Measurements from ENCODE around the gene IRF1.

Gene IRF1

DNA sequence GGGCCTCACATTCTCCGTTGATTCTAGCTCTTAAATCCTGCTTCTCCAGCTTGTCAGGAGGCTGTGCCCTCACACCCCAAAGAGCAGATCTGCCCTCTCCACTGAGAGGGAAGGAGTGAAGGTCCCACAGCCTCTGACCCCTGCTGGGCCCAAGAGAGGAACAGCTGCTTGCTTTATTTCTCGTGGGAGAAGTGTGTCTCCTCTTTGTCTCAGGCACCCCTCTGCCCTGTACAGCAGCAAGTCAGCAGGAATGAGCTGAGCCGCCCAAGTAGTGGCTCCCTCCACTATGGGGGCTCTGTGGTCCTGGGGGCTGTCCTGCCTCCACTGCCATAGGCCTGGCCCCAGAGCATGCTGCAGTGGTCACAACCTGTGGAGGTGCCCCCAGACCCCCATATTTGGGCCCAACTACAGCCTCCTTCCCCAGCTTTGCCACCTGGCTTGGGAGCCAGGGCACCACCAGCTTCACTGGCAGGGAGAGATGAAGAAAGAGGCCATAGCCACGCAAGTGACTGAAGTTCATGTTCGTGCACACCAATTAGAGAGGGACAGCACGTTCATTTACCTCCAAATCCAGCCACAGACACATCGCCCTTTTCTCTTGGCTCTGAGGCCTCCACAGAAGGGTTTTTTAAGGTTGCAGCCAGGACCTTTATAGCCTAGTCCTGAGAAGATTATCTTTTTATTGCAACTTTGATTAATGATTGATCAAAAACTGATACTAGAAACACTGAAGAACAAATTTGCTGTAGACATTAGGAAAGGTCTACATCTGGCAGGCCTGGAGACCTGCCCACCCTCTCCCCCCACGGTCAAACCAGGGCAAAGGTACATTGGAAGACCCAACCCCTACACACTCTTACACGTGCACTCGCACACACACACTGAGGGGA, 27.5 kb downstream of the IRF1 start:
- DNase-seq, result no peak

DNA sequence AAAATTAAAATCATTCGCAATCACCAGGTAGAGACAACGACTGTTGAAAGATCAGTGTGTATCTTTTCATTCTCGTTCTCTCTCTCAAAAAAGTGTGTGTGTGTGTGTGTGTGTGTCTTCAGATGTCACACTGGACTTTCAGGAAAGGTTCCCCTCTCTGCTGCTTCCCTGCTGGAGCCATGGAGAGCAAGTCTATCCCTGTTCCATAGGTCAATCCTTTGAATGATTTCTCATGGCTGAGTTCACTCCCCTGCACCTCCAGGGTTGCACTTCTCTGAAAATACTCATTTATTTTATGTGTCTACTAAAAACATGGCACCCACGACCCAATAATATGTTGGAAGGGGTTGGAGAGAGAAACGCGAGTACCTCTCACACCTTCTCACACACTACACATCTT, 28.2 kb downstream of the IRF1 start:
- no peak for DNase-seq

DNA sequence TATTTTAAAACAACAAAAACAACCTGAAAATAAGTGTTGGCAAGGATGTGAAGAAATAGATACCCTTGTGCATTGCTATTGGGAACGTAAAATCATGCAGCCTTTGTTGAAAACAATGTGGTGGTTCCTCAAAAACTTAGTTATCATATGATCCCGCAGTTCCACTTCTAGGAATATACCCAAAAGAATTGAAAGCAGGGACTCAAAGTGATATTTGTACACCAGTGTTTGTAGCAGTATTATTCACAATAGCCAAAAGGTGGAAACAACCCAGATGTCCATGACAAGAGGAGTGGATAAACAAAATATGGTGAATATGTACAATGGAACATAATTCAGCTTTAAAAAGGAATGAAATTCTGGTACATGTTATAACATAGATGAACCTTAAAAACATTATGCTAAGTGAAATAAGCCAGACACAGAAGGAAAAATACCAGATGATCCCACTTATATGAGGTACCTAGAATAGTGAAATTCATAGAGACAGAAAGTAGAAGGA, 29.0 kb downstream of the IRF1 start:
- DNase-seq, result no peak

DNA sequence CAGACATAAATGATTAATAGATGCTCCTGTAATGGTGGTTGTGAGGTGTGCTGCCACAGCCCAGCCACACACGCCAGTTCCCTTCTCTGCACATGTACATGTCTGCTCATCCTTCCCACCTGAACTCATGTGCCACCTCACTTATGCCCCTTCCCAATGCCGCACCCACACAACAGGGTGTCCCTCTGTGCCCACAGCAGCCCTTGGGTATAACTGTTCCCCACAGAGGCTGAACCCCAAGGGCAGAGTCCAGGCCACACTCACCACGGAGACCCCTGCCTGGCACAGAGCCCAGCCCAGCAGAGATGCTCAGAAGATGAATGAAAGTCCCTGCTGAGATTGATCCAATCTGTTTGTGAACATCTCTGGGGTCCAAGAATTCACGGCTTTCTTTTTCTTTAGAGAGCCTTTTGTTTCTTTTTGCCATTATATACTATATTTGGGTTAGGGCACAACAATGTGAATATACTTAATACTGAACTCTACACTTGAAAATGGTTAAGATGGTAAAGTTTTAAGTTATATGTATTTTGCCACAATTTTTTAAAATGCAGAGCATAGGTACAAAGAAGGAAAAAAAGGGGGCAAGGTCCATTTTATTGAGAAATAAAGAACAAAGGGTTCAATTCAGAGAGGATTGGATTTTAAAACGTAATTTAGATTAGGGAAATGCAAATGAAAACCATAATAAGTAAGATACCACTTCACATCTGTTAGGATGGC, 29.6 kb downstream of the IRF1 start:
- no peak for DNase-seq

DNA sequence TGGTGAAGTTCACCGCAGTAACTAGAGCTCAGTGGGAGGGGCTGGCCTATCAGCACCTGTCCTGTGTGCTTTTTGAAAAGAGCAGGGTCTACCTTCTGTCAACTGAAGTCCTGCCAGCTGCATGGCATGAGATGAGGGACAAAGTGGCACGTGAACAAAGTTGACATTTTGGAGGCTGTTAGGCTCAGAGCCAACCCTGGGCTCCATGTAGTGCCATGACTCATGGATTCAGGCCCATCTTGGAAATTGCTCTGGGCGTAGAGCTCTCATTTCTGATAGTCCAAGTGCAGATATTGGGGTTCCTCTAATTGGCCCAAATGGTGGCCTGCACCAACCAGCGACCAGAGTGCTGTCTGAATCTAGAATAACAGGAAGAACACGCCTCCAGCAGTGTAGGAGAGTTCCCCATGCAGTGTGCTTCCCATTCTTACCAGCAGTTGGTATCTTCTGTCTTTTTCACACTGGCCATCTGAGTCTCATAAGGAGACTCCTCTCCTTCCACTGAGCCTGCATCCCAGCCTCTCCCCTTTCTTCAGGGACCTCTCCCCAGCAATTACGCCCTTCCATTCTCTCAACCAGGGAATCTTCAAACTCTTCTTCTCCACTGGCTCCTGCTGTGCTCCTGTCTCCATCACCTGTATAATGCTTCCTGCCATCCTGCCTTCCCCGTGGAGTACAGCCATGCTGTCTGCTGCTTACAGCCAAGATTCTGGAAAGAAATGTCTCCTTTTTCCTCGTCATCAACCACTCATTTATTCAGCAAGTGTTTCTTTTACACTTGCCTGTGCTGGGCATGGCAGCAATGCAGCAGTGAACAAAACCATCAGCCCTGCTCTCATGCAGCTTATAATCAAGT, 30.4 kb downstream of the IRF1 start:
- DNase-seq, result peak in 1 of 56 donors; percentile 24

DNA sequence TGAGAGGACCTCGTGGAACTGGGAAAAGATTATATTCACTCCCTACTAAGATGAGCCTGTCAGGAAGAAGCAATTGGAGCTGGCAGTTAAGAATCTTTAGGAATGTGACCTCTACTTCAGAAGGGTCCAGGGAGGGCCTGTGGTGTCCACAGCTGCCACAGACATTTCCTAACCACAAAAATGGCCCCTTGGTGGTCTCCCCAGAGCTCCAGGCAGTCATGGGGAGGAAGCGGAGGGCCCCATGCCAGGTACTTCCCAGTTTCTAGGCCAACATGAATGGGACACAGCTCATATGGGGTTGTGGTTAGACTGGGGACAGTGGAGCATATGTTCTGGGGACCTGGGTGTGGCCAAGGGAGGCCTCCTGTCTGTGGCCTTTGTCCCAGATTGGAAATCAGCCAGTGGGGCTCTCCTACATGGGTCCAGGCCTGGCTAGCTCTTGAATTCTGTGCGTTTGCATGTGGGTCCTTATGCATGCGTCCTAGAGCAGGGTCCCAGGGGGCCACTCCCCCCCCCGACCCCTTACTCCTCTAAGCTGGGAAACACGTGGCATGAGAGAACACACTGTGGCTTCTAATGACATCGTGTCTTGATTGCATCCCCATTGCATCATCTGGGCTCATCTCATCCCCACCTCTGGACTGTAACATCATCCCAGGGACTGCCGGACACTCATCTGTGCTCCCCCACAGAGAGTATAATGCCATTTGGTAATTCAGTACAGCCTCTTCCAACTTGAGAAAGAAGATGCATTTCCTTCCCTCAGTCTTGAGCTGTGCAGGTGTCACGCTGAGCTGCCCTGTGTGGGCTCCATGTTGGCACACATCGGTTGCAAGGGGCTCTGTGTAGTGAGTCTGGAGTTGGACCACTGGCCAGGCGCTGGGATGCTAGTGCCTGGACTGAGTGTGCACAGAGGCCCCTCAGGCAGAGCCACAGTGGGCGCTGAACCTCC, 31.3 kb downstream of the IRF1 start:
- DNase-seq, result no peak

DNA sequence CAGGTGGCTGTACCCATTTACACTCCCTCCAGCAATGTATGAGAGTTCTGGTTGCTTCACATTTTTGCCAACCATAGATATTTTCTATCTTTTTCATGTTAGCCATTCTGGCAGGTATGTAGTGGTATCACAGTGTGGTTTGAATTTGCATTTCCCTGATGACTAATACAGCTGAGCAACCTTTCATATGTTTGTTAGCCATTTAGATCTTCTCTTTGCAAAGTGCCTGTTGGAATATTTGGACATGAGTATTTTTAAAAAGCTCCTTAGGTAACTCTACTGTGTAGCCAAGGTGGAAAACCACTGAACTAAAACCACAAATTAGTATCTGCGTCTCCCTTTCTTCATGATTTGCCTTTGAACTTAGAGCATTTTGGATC, 31.9 kb downstream of the IRF1 start:
- DNase-seq, result no peak

DNA sequence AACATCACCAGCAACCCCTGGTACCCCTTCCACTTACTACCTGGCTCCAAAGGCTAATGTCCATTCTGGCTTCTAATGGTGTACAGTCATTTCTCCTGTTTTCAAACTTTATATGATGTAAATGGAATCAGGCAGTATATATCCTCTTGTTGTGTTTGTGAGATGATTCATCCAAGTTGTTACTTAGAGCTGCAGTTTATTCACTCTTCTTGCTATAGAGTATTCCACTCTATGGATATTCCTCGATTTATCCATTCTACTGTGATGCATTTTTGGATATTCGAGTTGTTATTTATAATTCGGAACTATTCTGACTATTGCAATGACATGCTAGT, 32.4 kb downstream of the IRF1 start:
- no peak for DNase-seq

DNA sequence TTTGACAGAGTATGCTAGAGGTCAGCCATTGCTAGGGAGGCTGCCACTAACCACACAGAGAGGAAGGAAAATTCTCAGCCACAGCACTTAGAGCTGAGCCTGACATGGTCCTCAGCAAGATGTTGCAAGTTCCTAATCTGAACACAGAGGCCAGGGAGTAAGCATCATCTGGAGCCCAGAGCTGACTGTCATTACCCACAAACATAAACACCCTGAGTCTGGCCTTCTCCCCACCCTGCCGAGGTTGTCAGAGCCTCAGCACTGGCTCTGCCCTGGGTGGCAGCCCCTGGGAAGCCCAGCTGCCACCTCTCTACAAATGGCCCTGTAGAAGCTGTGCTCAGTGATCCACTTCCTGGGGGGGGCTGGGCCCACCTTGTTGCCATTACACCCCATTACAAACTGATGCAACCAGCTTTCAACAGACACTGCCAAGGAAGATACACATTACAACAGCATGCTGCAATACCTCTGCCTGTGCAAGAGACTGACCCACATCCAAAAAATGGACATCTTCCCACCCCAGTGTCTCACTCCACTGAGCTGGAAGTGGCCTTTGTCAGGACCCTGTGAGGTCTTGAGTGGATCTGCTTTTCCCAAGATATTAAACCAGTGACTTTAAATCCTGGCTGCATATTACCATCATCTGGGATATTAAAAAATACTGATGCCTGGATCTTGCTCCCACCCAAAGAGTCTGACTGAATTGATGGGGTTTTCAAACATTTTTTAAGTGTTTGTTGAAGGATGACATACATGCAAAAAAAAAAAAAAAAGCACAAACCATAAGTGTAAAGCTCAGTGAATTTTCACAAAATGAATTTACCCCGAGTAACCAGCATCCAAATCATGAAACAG, 33.0 kb downstream of the IRF1 start:
- no peak for DNase-seq

DNA sequence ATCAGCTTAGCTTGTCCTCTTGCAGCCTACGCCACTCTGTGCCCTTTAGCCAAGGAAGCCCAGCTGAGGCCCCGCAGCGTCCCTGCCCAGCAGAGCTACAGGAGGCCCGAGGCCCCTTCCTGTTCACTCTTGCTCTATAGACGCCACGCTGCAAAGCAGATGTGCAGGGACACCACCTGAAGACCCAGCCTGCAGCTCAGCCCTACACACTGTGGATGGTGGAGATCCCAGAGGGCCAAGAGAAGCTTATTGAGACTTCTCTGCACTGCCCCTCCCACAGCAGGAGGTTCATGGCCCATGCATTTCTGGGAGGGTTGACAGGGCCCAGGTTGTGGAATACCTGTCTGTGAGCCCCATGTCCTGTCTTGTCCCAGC, 33.6 kb downstream of the IRF1 start:
- no peak for DNase-seq

DNA sequence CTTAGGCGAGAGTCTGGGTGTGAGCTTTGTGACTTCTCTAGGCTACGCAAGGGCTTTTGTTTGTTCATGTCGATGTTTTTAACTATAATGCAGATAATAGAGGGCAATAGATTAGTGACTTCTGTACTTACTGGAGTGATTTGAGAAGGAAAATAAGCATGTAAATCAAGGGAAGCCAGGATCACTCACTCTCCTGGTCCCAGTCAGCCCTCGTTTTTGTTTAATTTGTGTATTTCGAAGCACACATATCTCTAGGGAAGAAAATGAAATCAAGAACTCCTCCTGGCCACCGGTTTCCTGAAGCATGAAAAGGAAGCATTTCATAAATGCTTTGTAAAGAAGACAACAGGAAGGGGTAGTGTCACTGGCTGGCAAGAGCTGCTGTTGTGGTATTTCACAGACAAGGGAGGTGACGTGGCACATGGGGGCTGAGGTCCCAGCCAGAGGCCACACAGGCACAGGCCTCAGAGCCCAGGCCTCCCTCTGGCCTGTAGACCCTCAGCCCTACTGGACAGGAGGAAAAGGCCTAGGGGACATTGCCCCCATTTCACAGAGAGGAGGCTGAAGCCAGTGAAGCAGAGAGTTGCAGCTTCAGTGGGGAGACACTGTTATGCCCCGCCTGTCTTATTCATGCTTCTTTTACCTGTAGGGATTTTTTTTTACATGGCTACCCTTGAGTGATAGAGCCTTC, 34.1 kb downstream of the IRF1 start:
- DNase-seq, result no peak

DNA sequence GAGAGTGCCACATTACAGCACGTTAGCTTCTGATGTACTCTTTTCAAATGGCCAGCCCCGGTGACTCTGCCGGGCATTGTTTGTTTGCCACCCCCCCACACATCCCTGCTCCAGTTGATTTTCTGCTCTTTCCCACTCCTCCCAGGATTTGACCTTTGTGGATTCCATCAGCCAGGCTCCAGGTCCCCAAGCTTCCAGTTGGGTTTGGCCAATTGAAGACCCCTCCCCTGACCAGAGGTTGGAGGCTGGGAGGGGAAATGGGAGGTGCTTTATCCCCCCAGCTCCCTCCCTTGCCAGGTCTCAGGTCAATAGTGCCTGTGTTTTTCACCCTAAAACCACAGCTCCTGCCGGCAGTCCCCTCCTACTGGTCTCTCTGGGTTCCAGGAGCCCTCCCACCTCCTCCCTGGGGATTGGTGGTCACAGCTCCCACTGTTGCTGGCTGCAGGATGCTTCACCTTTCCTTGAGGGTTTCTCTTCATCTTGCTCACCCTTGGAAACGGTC, 34.9 kb downstream of the IRF1 start:
- no peak for DNase-seq

DNA sequence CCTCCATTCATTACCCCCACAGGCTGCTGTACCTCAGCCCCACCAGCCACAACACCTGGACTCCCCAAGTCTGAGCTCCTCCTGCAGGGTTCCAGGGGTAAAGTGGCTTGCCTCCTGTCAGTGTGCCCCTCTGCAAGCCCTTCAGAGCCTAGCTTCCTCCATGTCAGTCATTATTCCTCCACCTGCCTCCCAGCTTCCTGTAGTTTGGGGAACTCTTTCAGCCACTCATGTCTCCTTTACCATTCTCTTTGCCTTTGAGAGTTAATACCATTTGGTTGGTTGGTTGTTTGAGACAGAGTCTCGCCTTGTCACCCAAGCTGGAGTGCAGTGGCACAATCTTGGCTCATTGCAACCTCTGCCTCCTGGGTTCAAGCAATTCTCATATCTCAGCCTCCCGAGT, 36.2 kb downstream of the IRF1 start:
- no peak for DNase-seq

DNA sequence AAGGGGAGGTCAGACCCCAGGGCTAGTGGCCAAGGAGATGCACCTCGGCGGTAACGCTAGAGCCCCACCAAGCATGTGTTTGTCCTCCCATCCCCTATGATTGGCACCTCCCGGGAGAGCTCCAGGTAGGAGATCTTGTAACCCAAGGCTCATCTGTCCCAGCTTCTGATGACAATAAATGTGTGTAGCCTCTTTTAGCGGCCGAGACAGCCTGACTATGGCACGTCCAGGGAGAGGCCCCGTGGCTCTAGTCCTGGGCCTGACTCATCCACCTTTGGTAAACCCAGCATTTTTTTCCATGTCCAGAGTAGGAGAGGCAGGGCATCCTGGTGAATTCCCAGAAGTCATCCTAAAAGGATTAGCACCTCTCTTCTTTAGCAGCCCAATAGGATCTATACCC, 39.2 kb downstream of the IRF1 start:
- no peak for DNase-seq

DNA sequence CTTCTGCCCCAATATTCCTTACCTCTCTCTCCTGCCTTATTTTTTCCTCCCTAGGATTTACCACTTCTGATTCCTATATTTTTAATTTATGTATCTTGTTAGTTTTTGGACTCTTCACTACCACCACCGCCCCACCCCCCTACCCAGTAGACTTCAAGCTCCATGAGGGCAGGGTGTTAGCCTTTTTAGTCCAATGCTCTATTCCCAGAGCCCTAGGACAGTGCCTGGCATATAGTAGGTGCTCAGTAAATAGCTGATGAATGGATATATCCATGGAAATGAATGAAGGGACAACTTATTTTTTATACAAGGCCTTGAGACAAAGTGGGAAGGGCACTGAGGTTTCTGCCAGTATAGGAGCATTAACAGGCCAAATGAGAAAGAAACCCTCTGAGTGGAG, 41.5 kb downstream of the IRF1 start:
- DNase-seq, result no peak

DNA sequence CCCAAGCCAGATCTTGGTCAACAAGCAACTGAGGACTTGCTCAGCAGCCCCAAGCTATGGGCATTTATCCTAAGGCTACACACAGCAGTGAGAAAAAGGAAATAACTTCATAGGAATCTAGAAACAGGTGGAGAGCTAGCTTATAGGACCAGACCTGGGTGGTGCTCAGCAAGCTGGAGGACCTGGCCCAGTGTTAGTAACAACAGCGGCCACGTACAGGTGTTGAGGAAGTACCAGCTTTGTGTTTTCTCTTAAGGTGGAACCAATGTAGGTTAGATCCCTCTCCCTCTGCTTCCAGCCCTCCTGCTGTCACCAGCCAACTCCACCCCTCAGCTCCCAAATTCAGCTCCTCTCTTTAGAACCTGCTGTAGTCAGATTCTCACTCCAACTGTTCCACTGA, 43.4 kb downstream of the IRF1 start:
- DNase-seq, result no peak

DNA sequence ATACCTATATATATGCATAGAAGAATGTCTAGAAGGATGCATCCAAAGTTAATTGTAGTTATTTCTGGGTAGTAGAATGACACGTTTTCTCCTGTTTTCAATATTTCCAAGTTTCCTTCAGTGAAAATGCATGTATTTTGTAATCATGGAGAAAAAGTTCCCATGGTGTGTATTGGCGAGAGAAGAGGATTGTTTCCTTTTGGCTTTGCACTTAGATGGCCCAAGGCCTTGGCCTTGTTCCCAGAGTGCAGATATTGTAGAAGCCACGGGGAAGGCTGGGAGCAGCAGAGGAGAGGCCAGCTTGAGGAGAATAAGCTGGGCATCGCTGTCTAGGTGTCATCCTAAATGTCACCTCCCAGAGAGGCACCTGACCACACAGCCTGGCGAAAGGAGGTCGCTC, 44.0 kb downstream of the IRF1 start:
- DNase-seq, result peak in 17 of 56 donors; percentile 6 to 58 (median 25)

DNA sequence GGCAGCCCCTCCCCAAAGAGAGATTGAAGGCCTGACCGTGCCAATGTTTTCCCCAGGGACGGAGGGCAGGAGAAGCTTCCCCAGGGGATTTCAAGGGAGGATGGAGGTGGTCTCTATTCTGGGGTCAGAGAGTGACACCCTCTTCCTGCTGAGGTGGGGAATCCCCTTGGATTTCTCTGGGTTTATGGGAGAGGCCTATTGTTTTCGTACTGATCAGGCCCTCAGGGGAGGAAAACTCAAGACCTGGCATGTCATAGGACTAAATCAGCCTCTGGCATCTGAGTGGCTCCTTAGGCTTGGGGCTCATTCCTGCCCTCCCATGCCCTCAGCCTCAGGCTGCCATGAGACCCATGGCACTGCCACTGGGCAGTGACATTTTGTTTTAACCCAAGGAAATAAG, 44.6 kb downstream of the IRF1 start:
- no peak for DNase-seq

DNA sequence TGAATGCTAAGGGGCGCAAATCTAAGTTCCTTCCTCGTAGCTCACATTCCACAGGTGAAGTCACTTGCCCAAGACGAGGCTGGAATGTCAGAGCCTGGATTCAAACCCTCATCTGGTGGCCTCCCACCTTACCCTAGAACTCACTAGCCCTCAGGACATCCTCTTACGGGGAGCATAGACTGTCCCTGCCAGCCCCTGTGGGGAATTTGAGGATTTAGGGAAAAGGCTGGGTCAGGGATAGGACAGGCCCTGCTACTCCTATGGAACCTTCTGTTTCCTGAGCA, 45.0 kb downstream of the IRF1 start:
- no peak for DNase-seq

Measured in amygdala (tissue), 56 donors.